Prostate gland (tissue), 2 donors: ENCODE results near the gene PTH2R. TPM values are rescaled to one million over a fixed set of nuclear protein-coding genes. Genes with fewer than 3 reads are reported as not detected.

Experiments used
- DNase-seq: peaks from one replicate; pipeline ENCODE4 v3.0.0-alpha.2; 2019; ENCODE audit warnings: low spot score
- H3K27ac ChIP-seq, 2 donors: fragments of 200-600 bp; sonication (generic); 2 replicates each; pipeline ENCODE4 v1.5.1; 2017 to 2019
- H3K27me3 ChIP-seq: fragments of 200-600 bp; sonication (generic); replicated peaks from 2 replicates; pipeline ENCODE4 v1.5.1; 2019; ENCODE audit not compliant: insufficient read depth
- H3K36me3 ChIP-seq, 2 donors: fragments of 200-600 bp; sonication (generic); 1 replicate in 1 of 2; 2 replicates in 1 of 2; pipeline versions ENCODE4 v1.5.1 to v1.8.1; 2017 to 2019
- H3K4me1 ChIP-seq: fragments of 200-600 bp; sonication (generic); replicated peaks from 2 replicates; pipeline ENCODE4 v1.5.1; 2019
- H3K4me3 ChIP-seq, 2 donors: fragments of 200-600 bp; sonication (generic); 2 replicates each; pipeline ENCODE4 v1.5.1; 2017 to 2019
- H3K9me3 ChIP-seq: fragments of 200-600 bp; sonication (generic); 2 replicates; pipeline ENCODE4 v1.5.1; 2017
- CTCF ChIP-seq, 4 experiments: fragments of 200-600 bp in 2 of 4; fragments of 450-650 bp in 2 of 4; sonication (generic) in 2 of 4; IDR thresholded peaks; 1 replicate in 3 of 4; 2 replicates in 1 of 4; pipeline ENCODE4 v1.5.1; 2016 to 2019; ENCODE audit warnings: antibody characterized with exemption in 4 of 4, mild to moderate bottlenecking in 2 of 4, moderate library complexity in 2 of 4
- POLR2A ChIP-seq: fragments of 450-650 bp; IDR thresholded peaks from one replicate; pipeline ENCODE4 v1.6.1; 2016; ENCODE audit warnings: antibody characterized with exemption, mild to moderate bottlenecking
- POLR2AphosphoS5 ChIP-seq: sonication (generic); formaldehyde crosslinking; IDR thresholded peaks from one replicate; pipeline ENCODE4 v1.6.1; 2017; ENCODE audit warnings: antibody characterized with exemption
- WGBS: methylation state at CpG from one replicate; pipeline ENCODE4 v1.1.5; 2018; 5-methylcytosine and 5-hydroxymethylcytosine counted together
- intact Hi-C: fragments of 100-400 bp; cut with DNase I; formaldehyde crosslinking; loops from one replicate; pipeline ENCODE4 v1.14.2; 2022
- total RNA-seq, 2 donors: library from RNA; depleted of rRNA; stranded (reverse); fragments of >200 nt; gene quantifications; one replicate each; pipeline ENCODE4 v1.1.0, GENCODE V29; 2016

The PTH2R gene
- total RNA-seq, 2 donors from 2014 or later, result 0.09 to 0.34 TPM

- intact Hi-C loops, result no loop called here
- DNase-seq, result no peak
- H3K4me3 ChIP-seq, result no peak overlapping the region
- WGBS, result 87% methylated on average over 3 of the region's 3 CpGs
- no peaks in the 10 kb centered on the region for H3K9me3 ChIP-seq
- H3K27ac ChIP-seq, result no peak overlapping the region
- H3K27me3 ChIP-seq, result no peaks in the 10 kb centered on the region
- H3K4me1 ChIP-seq, result no peaks in the 10 kb centered on the region
- TF ChIP-seq POLR2AphosphoS5 (no peak), POLR2A (no peak), CTCF (IDR thresholded peaks at IDR 0.05) (no peak)
- no peaks in the 10 kb centered on the region for H3K36me3 ChIP-seq
These were observed 78.8 kb downstream of the PTH2R start for GRCh38 chr2:208485390-208485789.

- Histone ChIP-seq H3K36me3 (no peaks in the 10 kb centered on the region), H3K27ac (no peak overlapping the region), H3K9me3 (no peaks in the 10 kb centered on the region), H3K4me3 (no peak overlapping the region), H3K4me1 (no peaks in the 10 kb centered on the region), H3K27me3 (no peaks in the 10 kb centered on the region)
- WGBS, result 62% methylated on average over 12 of the region's 12 CpGs
- no peak for DNase-seq
- TF ChIP-seq POLR2A, result no peak
- intact Hi-C loops, result no loop called here
These were observed 82.3 kb downstream of the PTH2R start for GRCh38 chr2:208488686-208489564.

- intact Hi-C loops, result no loop called here
- no peak for TF ChIP-seq CTCF (IDR thresholded peaks at IDR 0.05)
- WGBS, result 19% methylated on average over 2 of the region's 2 CpGs
These were observed 83.1 kb downstream of the PTH2R start for GRCh38 chr2:208489687-208490086.

GRCh38 chr2:208490492-208490891 is 83.9 kb downstream of the PTH2R start:
- Histone ChIP-seq H3K36me3 (no peaks in the 10 kb centered on the region), H3K27ac (no peak overlapping the region), H3K27me3 (no peaks in the 10 kb centered on the region), H3K4me3 (no peak overlapping the region), H3K9me3 (no peaks in the 10 kb centered on the region), H3K4me1 (no peaks in the 10 kb centered on the region)
- TF ChIP-seq POLR2A (no peak), CTCF (IDR thresholded peaks at IDR 0.05) (no peak)
- 40% methylated on average over 2 of the region's 2 CpGs for WGBS
- no peak for DNase-seq
- intact Hi-C loops, result no loop called here

More at GRCh38 chr2:208489687-208490086, 83.1 kb downstream of the PTH2R start:
- H3K27me3 ChIP-seq, result no peaks in the 10 kb centered on the region
- no peak for DNase-seq
- H3K36me3 ChIP-seq, result no peaks in the 10 kb centered on the region
- no peak overlapping the region for H3K4me3 ChIP-seq
- H3K9me3 ChIP-seq, result no peaks in the 10 kb centered on the region
- H3K27ac ChIP-seq, result no peak overlapping the region
- H3K4me1 ChIP-seq, result no peaks in the 10 kb centered on the region

- WGBS, result 67% methylated on average over 2 of the region's 2 CpGs
These were observed 85.0 kb downstream of the PTH2R start for GRCh38 chr2:208491641-208492040.

More at GRCh38 chr2:208491641-208492040, 85.0 kb downstream of the PTH2R start:
- Histone ChIP-seq H3K4me3 (no peak overlapping the region), H3K9me3 (no peaks in the 10 kb centered on the region), H3K27ac (no peak overlapping the region), H3K36me3 (no peaks in the 10 kb centered on the region), H3K27me3 (no peaks in the 10 kb centered on the region), H3K4me1 (no peaks in the 10 kb centered on the region)
- no peak for TF ChIP-seq POLR2AphosphoS5
- TF ChIP-seq CTCF (IDR thresholded peaks at IDR 0.05), result no peak
- no peak for TF ChIP-seq POLR2A
- intact Hi-C loops, result no loop called here
- no peak for DNase-seq
